SK-N-SH (cell line): ENCODE measurements around the gene KRT78. TPM values are rescaled to one million over a fixed set of nuclear protein-coding genes. Genes with fewer than 3 reads are reported as not detected.

Source experiments
- CTCF ChIA-PET: fragments of 300-600, 350-600 bp; formaldehyde crosslinking; extraction: SDS; loops from one replicate; lab custom pipeline; 2021; lab: Yijun Ruan, JAX
- POLR2A ChIA-PET: fragments of 350-600 bp; sonication (Branson Sonifier 250); formaldehyde crosslinking; extraction: SDS; loops from one replicate; lab custom pipeline; 2020; ENCODE audit warnings: antibody characterized with exemption, inconsistent platforms; lab: Yijun Ruan, JAX
- DNase-seq: peaks from one replicate; pipeline ENCODE4 v3.0.0; 2012
- H2AFZ ChIP-seq: fragments of 200-600 bp; sonication (generic); 2 replicates; pipeline ENCODE4 v1.8.1; 2016; ENCODE audit warnings: antibody characterized with exemption, mild to moderate bottlenecking, low read depth
- H3F3A ChIP-seq: fragments of 200-600 bp; sonication (generic); replicated peaks from 2 replicates; pipeline ENCODE3; 2016; ENCODE audit warnings: antibody characterized with exemption, mild to moderate bottlenecking; ENCODE audit not compliant: insufficient read depth
- H3K27ac ChIP-seq, 2 experiments: fragments of 200-500 bp in 1 of 2; fragments of 200-600 bp in 1 of 2; sonication (Bioruptor generic) in 1 of 2; sonication (generic), shearing (Covaris generic) in 1 of 2; 2 replicates each; pipeline versions ENCODE4 v1.5.1 to v1.6.1; 2014 to 2016; ENCODE audit warnings: low read depth in 2 of 2, inconsistent platforms in 1 of 2, low read length in 1 of 2, mild to moderate bottlenecking in 1 of 2, mixed read lengths in 1 of 2
- H3K27me3 ChIP-seq: fragments of 200-600 bp; sonication (generic), shearing (Covaris generic); 2 replicates; pipeline ENCODE4 v1.6.1; 2016; ENCODE audit warnings: mixed run types; ENCODE audit not compliant: insufficient read depth
- H3K36me3 ChIP-seq, 2 experiments: fragments of 200-500 bp in 1 of 2; fragments of 200-600 bp in 1 of 2; sonication (Bioruptor generic) in 1 of 2; sonication (generic) in 1 of 2; replicated peaks in 1 of 2; 2 replicates each; pipeline versions ENCODE3 to v1.5.1; 2014 to 2016; ENCODE audit warnings: low read length in 1 of 2, mild to moderate bottlenecking in 1 of 2; ENCODE audit not compliant: insufficient read depth in 2 of 2, control insufficient read depth in 1 of 2
- H3K4me1 ChIP-seq, 2 experiments: fragments of 200-500 bp in 1 of 2; fragments of 200-600 bp in 1 of 2; sonication (Bioruptor generic) in 1 of 2; sonication (generic), shearing (Covaris generic) in 1 of 2; 2 replicates each; pipeline versions ENCODE4 v1.5.1 to v1.6.1; 2014 to 2016; ENCODE audit warnings: low read depth in 1 of 2, low read length in 1 of 2, mixed run types in 1 of 2; ENCODE audit not compliant: insufficient read depth in 2 of 2, control insufficient read depth in 1 of 2
- H3K4me2 ChIP-seq: fragments of 200-600 bp; sonication (generic), shearing (Covaris generic); 2 replicates; pipeline ENCODE4 v1.6.1; 2017; ENCODE audit warnings: mixed run types
- H3K4me3 ChIP-seq, 2 experiments: fragments of 200-500 bp in 1 of 2; fragments of 200-600 bp in 1 of 2; sonication (Bioruptor generic) in 1 of 2; sonication (generic), shearing (Covaris generic) in 1 of 2; 2 replicates each; pipeline versions ENCODE4 v1.5.1 to v1.8.1; 2014 to 2016; ENCODE audit warnings: low read depth in 2 of 2, inconsistent platforms in 1 of 2, low read length in 1 of 2, mild to moderate bottlenecking in 1 of 2, mixed read lengths in 1 of 2, moderate library complexity in 1 of 2
- H3K79me2 ChIP-seq: fragments of 200-600 bp; sonication (generic); 2 replicates; pipeline ENCODE4 v1.8.1; 2017; ENCODE audit warnings: mild to moderate bottlenecking; ENCODE audit not compliant: insufficient read depth
- H3K9ac ChIP-seq: fragments of 200-600 bp; sonication (generic); 2 replicates; pipeline ENCODE4 v1.6.1; 2017; ENCODE audit warnings: mixed run types
- H3K9me2 ChIP-seq: fragments of 200-600 bp; sonication (generic); 2 replicates; pipeline ENCODE4 v1.6.1; 2017; ENCODE audit warnings: mixed run types
- H3K9me3 ChIP-seq: fragments of 200-600 bp; sonication (generic); 2 replicates; pipeline ENCODE4 v1.6.1; 2017; ENCODE audit warnings: mixed run types, mild to moderate bottlenecking, moderate library complexity
- H4K20me1 ChIP-seq: fragments of 200-600 bp; sonication (generic); 2 replicates; pipeline ENCODE4 v1.6.1; 2017; ENCODE audit warnings: mild to moderate bottlenecking, mixed run types; ENCODE audit not compliant: insufficient read depth
- CTCF ChIP-seq: fragments of 200-600 bp; sonication (generic); IDR thresholded peaks from 2 replicates; pipeline ENCODE4 v1.6.1; 2017; ENCODE audit warnings: antibody characterized with exemption, mild to moderate bottlenecking, moderate library complexity
- ELF1 ChIP-seq: IDR thresholded peaks from 2 replicates; pipeline ENCODE4 v1.4.0; 2012
- FOSL2 ChIP-seq: IDR thresholded peaks from 2 replicates; pipeline ENCODE4 v1.4.0; 2012; ENCODE audit warnings: low read depth, mild to moderate bottlenecking, moderate library complexity, borderline replicate concordance
- FOXJ3 ChIP-seq: sonication (generic); formaldehyde crosslinking; IDR thresholded peaks from 2 replicates; pipeline ENCODE4 v1.5.1; 2020; ENCODE audit warnings: mild to moderate bottlenecking, missing genetic modification reagents
- GABPA ChIP-seq: IDR thresholded peaks from 2 replicates; pipeline ENCODE4 v1.4.0; 2012; ENCODE audit warnings: low read depth, mild to moderate bottlenecking
- IRF3 ChIP-seq: fragments of 150-350 bp; IDR thresholded peaks from 2 replicates; pipeline ENCODE4 v1.6.1; 2016; ENCODE audit warnings: mild to moderate bottlenecking, low read depth, low read length
- JUND ChIP-seq: IDR thresholded peaks from 2 replicates; pipeline ENCODE4 v1.4.0; 2012
- RXRA ChIP-seq: IDR thresholded peaks from 2 replicates; pipeline ENCODE4 v1.4.0; 2012; ENCODE audit warnings: low read depth, mild to moderate bottlenecking, borderline replicate concordance
- TAF1 ChIP-seq: IDR thresholded peaks from 2 replicates; pipeline ENCODE4 v1.6.1; 2012; ENCODE audit warnings: low read depth, mild to moderate bottlenecking, low read length, moderate library complexity, borderline replicate concordance
- TCF12 ChIP-seq: IDR thresholded peaks from 2 replicates; pipeline ENCODE4 v1.4.0; 2012
- TEAD4 ChIP-seq: IDR thresholded peaks from 2 replicates; pipeline ENCODE4 v1.4.0; 2012; ENCODE audit warnings: mild to moderate bottlenecking, borderline replicate concordance; ENCODE audit not compliant: insufficient read depth
- USF2 ChIP-seq: fragments of 150-350 bp; IDR thresholded peaks from 2 replicates; pipeline ENCODE4 v1.6.1; 2017; ENCODE audit warnings: antibody characterized with exemption, low read length, low read depth, borderline replicate concordance
- ZBTB33 ChIP-seq: IDR thresholded peaks from 2 replicates; pipeline ENCODE4 v1.4.0; 2012; ENCODE audit warnings: low read depth, borderline replicate concordance
- WGBS: methylation state at CpG from one replicate; pipeline ENCODE4 v1.1.6; 2017; ENCODE audit warnings: low lambda C conversion rate; 5-methylcytosine and 5-hydroxymethylcytosine counted together
- polyA plus RNA-seq, 3 experiments: library from polyadenylated mRNA; depleted of rRNA; stranded (reverse); fragments of >200 nt; gene quantifications; 2 replicates each; pipeline ENCODE4 v1.2.3, GENCODE V29; 2012

Gene KRT78
- polyA plus RNA-seq, 1 of the 3 experiments (the other 2 are of a cell fraction) = not detected

GRCh38 chr12:52867152-52867551 is 18.4 kb upstream of the KRT78 start:
- CTCF ChIA-PET = interaction anchor here (0.7 to 4.1 kb wide), 7 partner anchors 12 to 494 kb away, joined by 3 to 28 read pairs (median 3); no protein-coding TSS in a partner anchor
- H3K79me2 ChIP-seq = no peaks in the 10 kb centered on the region
- no peak overlapping the region for H3K4me2 ChIP-seq
- TF ChIP-seq TEAD4 (no peak), FOSL2 (no peak), JUND (no peak), IRF3 (no peak), CTCF (no peak), GABPA (no peak), FOXJ3 (CRISPR knock-in tag) (no peak), USF2 (no peak), TCF12 (no peak), ELF1 (no peak), TAF1 (no peak), RXRA (no peak), ZBTB33 (no peak)
- H3K4me3 ChIP-seq = no peak overlapping the region
- no peaks in the 10 kb centered on the region for H4K20me1 ChIP-seq
- POLR2A ChIA-PET = no interaction called here
- no peak overlapping the region for H3K9ac ChIP-seq
- peaks cover 6% of the 10 kb centered on the region for H3F3A ChIP-seq
- peaks cover 0 to 12% of the 10 kb centered on the region in 2 experiments; a peak in 3 of 4 replicates for H3K4me1 ChIP-seq
- H3K9me2 ChIP-seq = no peaks in the 10 kb centered on the region
- H3K9me3 ChIP-seq = no peaks in the 10 kb centered on the region
- H3K27ac ChIP-seq = no peak overlapping the region
- H3K36me3 ChIP-seq = no peaks in the 10 kb centered on the region
- H3K27me3 ChIP-seq = no peaks in the 10 kb centered on the region
- 75% methylated on average over 5 of the region's 5 CpGs for WGBS
- DNase-seq = no peak
- H2AFZ ChIP-seq = no peak overlapping the region
